ENCODE data around the gene TBX15. TPM values are rescaled to one million over a fixed set of nuclear protein-coding genes. Genes with fewer than 3 reads are reported as not detected.

TBX15 gene
- total and polyA plus RNA-seq, 11 donors: 0.19 to 1.8 (median 0.63) TPM

DNA sequence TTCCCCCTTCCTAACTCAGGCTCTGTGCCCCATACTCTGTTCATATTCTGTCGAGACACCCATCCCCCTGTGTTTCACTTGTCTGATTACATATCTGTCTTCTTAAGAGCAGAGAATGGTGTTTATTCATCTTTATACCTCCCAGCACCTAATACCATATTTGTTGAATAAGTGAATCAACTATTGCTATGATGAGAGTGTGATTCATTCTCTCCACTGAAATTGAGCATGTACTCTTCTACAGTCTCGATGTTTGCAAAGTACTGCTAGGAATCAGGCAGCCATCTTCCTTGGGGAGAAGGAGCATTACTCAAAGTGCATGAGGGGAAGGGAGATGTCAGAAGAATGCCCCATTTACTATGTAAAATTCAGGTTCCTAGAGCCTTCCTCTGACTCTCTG lies 27.0 kb downstream of the TBX15 start:
- DNase-seq (no peak), ATAC-seq (no peak)
- TF ChIP-seq, protein P1, sequence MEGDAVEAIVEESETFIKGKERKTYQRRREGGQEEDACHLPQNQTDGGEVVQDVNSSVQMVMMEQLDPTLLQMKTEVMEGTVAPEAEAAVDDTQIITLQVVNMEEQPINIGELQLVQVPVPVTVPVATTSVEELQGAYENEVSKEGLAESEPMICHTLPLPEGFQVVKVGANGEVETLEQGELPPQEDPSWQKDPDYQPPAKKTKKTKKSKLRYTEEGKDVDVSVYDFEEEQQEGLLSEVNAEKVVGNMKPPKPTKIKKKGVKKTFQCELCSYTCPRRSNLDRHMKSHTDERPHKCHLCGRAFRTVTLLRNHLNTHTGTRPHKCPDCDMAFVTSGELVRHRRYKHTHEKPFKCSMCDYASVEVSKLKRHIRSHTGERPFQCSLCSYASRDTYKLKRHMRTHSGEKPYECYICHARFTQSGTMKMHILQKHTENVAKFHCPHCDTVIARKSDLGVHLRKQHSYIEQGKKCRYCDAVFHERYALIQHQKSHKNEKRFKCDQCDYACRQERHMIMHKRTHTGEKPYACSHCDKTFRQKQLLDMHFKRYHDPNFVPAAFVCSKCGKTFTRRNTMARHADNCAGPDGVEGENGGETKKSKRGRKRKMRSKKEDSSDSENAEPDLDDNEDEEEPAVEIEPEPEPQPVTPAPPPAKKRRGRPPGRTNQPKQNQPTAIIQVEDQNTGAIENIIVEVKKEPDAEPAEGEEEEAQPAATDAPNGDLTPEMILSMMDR (IDR thresholded peaks at IDR 0.05): no peak
- no peak for TF ChIP-seq POLR2A (IDR thresholded peaks at IDR 0.05)
- no peaks in the 10 kb centered on the region for H3K36me3 ChIP-seq
- peaks cover 0 to under 1% (median 0%) of the 10 kb centered on the region in 12 donors for H3K4me1 ChIP-seq
- intact Hi-C loops (cut with DNase I): no loop called here
- H3K9me3 ChIP-seq: no peaks in the 10 kb centered on the region
- peaks cover 0 to 16% (median 0%) of the 10 kb centered on the region in 9 donors for H3K27me3 ChIP-seq
- no peak overlapping the region for H3K4me3 ChIP-seq
- 69 to 79% (median 75%) methylated on average over 2 of the region's 2 CpGs for WGBS, 4 donors
- H3K27ac ChIP-seq: no peak overlapping the region

GRCh38 chr1:118960567-118961136 lies 27.5 kb downstream of the TBX15 start:
- intact Hi-C loops (cut with DNase I): no loop called here
- peaks cover 0 to 16% (median 0%) of the 10 kb centered on the region in 9 donors for H3K27me3 ChIP-seq
- no peak overlapping the region for H3K27ac ChIP-seq
- 41 to 51% (median 48%) methylated on average over 7 of the region's 7 CpGs for WGBS, 4 donors
- H3K36me3 ChIP-seq: no peaks in the 10 kb centered on the region
- DNase-seq (peak in 2 of 5 donors; percentile 42 to 69), ATAC-seq (peak; percentile 44 to 88 (median 72))
- no peaks in the 10 kb centered on the region for H3K4me1 ChIP-seq
- H3K9me3 ChIP-seq: no peaks in the 10 kb centered on the region
- TF ChIP-seq, protein P1 (IDR thresholded peaks at IDR 0.05): no peak
- no peak for TF ChIP-seq POLR2A (IDR thresholded peaks at IDR 0.05)
- no peak overlapping the region for H3K4me3 ChIP-seq

GRCh38 chr1:118960026-118960561 lies 28.0 kb downstream of the TBX15 start:
- H3K27ac ChIP-seq: no peak overlapping the region
- TF ChIP-seq, protein P1 (IDR thresholded peaks at IDR 0.05): no peak
- TF ChIP-seq POLR2A (IDR thresholded peaks at IDR 0.05): no peak
- H3K4me3 ChIP-seq: no peak overlapping the region
- peaks cover 0 to 16% (median 0%) of the 10 kb centered on the region in 9 donors for H3K27me3 ChIP-seq
- no peaks in the 10 kb centered on the region for H3K36me3 ChIP-seq
- DNase-seq: no peak
- ATAC-seq: no peak
- intact Hi-C loops (cut with DNase I): no loop called here
- WGBS, 4 donors: 41 to 57% (median 52%) methylated on average over 7 of the region's 7 CpGs
- H3K4me1 ChIP-seq: no peaks in the 10 kb centered on the region
- no peaks in the 10 kb centered on the region for H3K9me3 ChIP-seq

- DNase-seq (no peak), ATAC-seq (no peak)
- Histone ChIP-seq H3K4me3 (no peak overlapping the region), H3K9me3 (no peaks in the 10 kb centered on the region), H3K36me3 (no peaks in the 10 kb centered on the region), H3K27ac (no peak overlapping the region), H3K27me3 (peaks cover 0 to 16% (median 0%) of the 10 kb centered on the region in 9 donors), H3K4me1 (no peaks in the 10 kb centered on the region)
- TF ChIP-seq POLR2A (IDR thresholded peaks at IDR 0.05): no peak
- TF ChIP-seq, protein P1 (IDR thresholded peaks at IDR 0.05): no peak
- intact Hi-C loops (cut with DNase I): no loop called here
- WGBS, 4 donors: 57 to 88% (median 75%) methylated on average over 1 of the region's 1 CpG
Measured at GRCh38 chr1:118958937-118959631, 29.1 kb downstream of the TBX15 start.
